Measurements from ENCODE around the gene ARHGAP23. TPM values are rescaled to one million over a fixed set of nuclear protein-coding genes. Genes with fewer than 3 reads are reported as not detected.
A peak's percentile ranks its signal among the peaks of the same experiment; 100 is the strongest.

The ARHGAP23 gene
- total RNA-seq, 4 donors from 2014 or later: 2.6 to 119 (median 15.2) TPM

GRCh38 chr17:38418062-38418692, 10.1 kb upstream of the ARHGAP23 start:
- no peak for TF ChIP-seq POLR2A (IDR thresholded peaks at IDR 0.05)
- TF ChIP-seq CTCF (IDR thresholded peaks at IDR 0.05): no peak
- DNase-seq: no peak

GRCh38 chr17:38418693-38419507, 9.4 kb upstream of the ARHGAP23 start:
- H3K27ac ChIP-seq: no peak overlapping the region
- no peaks in the 10 kb centered on the region for H3K9me3 ChIP-seq
- peaks cover 0 to 26% of the 10 kb centered on the region in 2 donors for H3K4me1 ChIP-seq
- intact Hi-C loops (cut with DNase I; ENCODE audit: low total_unique reads): loop anchor here (5.0 kb wide), 1 partner anchor 72 kb away; no protein-coding TSS in a partner anchor
- H3K4me3 ChIP-seq: peak overlapping the region; percentile 15 to 36
- H3K36me3 ChIP-seq: no peaks in the 10 kb centered on the region
- DNase-seq: no peak
- TF ChIP-seq POLR2A (IDR thresholded peaks at IDR 0.05) (no peak), CTCF (IDR thresholded peaks at IDR 0.05) (no peak)
- no peaks in the 10 kb centered on the region for H3K27me3 ChIP-seq

More at GRCh38 chr17:38418062-38418692, 10.1 kb upstream of the ARHGAP23 start:
- intact Hi-C loops (cut with DNase I; ENCODE audit: low total_unique reads): loop anchor here (5.0 kb wide), 1 partner anchor 71 kb away; no protein-coding TSS in a partner anchor
- Histone ChIP-seq H3K4me1 (peaks cover 0 to 26% of the 10 kb centered on the region in 2 donors), H3K4me3 (no peak overlapping the region), H3K36me3 (no peaks in the 10 kb centered on the region), H3K9me3 (no peaks in the 10 kb centered on the region), H3K27me3 (no peaks in the 10 kb centered on the region), H3K27ac (no peak overlapping the region)

GRCh38 chr17:38419508-38419981, 8.7 kb upstream of the ARHGAP23 start:
- Histone ChIP-seq H3K27me3 (no peaks in the 10 kb centered on the region), H3K9me3 (no peaks in the 10 kb centered on the region), H3K36me3 (no peaks in the 10 kb centered on the region), H3K27ac (no peak overlapping the region), H3K4me3 (peak overlapping the region; percentile 15 to 36), H3K4me1 (peaks cover 0 to 26% of the 10 kb centered on the region in 2 donors)
- intact Hi-C loops (cut with DNase I; ENCODE audit: low total_unique reads): loop anchor here (5.0 kb wide), 1 partner anchor 72 kb away; no protein-coding TSS in a partner anchor
- no peak for DNase-seq
- TF ChIP-seq POLR2A (IDR thresholded peaks at IDR 0.05): no peak
- TF ChIP-seq CTCF (IDR thresholded peaks at IDR 0.05): no peak

- peaks cover 0 to 26% of the 10 kb centered on the region in 2 donors for H3K4me1 ChIP-seq
Observed at GRCh38 chr17:38420518-38420917, 7.7 kb upstream of the ARHGAP23 start.

More at GRCh38 chr17:38420518-38420917, 7.7 kb upstream of the ARHGAP23 start:
- no peak for TF ChIP-seq CTCF (IDR thresholded peaks at IDR 0.05)
- no peak for TF ChIP-seq POLR2A (IDR thresholded peaks at IDR 0.05)
- peak overlapping the region in 1 of 2 donors; percentile 75 for H3K27ac ChIP-seq
- H3K36me3 ChIP-seq: no peaks in the 10 kb centered on the region
- no peak overlapping the region for H3K4me3 ChIP-seq
- DNase-seq: no peak
- intact Hi-C loops (cut with DNase I; ENCODE audit: low total_unique reads): no loop called here
- no peaks in the 10 kb centered on the region for H3K9me3 ChIP-seq
- no peaks in the 10 kb centered on the region for H3K27me3 ChIP-seq
